Measurements from ENCODE around the gene POMT1. TPM values are rescaled to one million over a fixed set of nuclear protein-coding genes. Genes with fewer than 3 reads are reported as not detected.

POMT1 gene
- polyA plus RNA-seq, 6 donors from 2014 or later, result 0.75 to 7.4 (median 3.7) TPM

GRCh38 chr9:131516930-131517329, 14.2 kb downstream of the POMT1 start:
- no peak for DNase-seq
- peak overlapping the region in 1 of 6 donors; percentile 62 for H3K27ac Mint-ChIP-seq
- H3K27me3 Mint-ChIP-seq, result no peaks in the 10 kb centered on the region
- peak; percentile 20 to 35 for ATAC-seq (ENCODE audit: low read depth in 2 of 2)
- H3K36me3 Mint-ChIP-seq, result peaks cover 0 to 7% of the 10 kb centered on the region in 2 donors
- no peaks in the 10 kb centered on the region for H3K9me3 Mint-ChIP-seq
- no peak overlapping the region for H3K4me3 Mint-ChIP-seq
- H3K4me1 Mint-ChIP-seq, result peaks cover 8 to 13% (median 9%) of the 10 kb centered on the region in 3 donors

GRCh38 chr9:131517761-131518190, 15.1 kb downstream of the POMT1 start:
- Mint-ChIP-seq H3K27ac (peak overlapping the region in 3 of 6 donors; percentile 38 to 80 (median 57)), H3K4me1 (peaks cover 8 to 13% (median 9%) of the 10 kb centered on the region in 3 donors), H3K4me3 (no peak overlapping the region), H3K27me3 (no peaks in the 10 kb centered on the region), H3K36me3 (peaks cover 0 to 10% of the 10 kb centered on the region in 2 donors), H3K9me3 (no peaks in the 10 kb centered on the region)
- no peak for ATAC-seq (ENCODE audit: low read depth in 2 of 2)
- no peak for DNase-seq

- DNase-seq (no peak), ATAC-seq (ENCODE audit: low read depth in 2 of 2) (no peak)
- Mint-ChIP-seq H3K36me3 (peaks cover 0 to 10% of the 10 kb centered on the region in 2 donors), H3K9me3 (no peaks in the 10 kb centered on the region), H3K27me3 (no peaks in the 10 kb centered on the region), H3K4me3 (no peak overlapping the region), H3K27ac (peak overlapping the region in 1 of 6 donors; percentile 21), H3K4me1 (peaks cover 5 to 9% (median 8%) of the 10 kb centered on the region in 3 donors)
Observed at GRCh38 chr9:131518553-131518952, 15.8 kb downstream of the POMT1 start.

GRCh38 chr9:131520503-131520902, 17.8 kb downstream of the POMT1 start:
- H3K27me3 Mint-ChIP-seq, result no peaks in the 10 kb centered on the region
- H3K9me3 Mint-ChIP-seq, result no peaks in the 10 kb centered on the region
- no peak overlapping the region for H3K4me3 Mint-ChIP-seq
- H3K27ac Mint-ChIP-seq, result peak overlapping the region in 1 of 6 donors; percentile 37
- DNase-seq (no peak), ATAC-seq (ENCODE audit: low read depth in 2 of 2) (no peak)
- H3K4me1 Mint-ChIP-seq, result no peaks in the 10 kb centered on the region
- H3K36me3 Mint-ChIP-seq, result peaks cover 0 to 10% of the 10 kb centered on the region in 2 donors

- Mint-ChIP-seq H3K27me3 (no peaks in the 10 kb centered on the region), H3K27ac (no peak overlapping the region), H3K9me3 (no peaks in the 10 kb centered on the region), H3K4me3 (no peak overlapping the region), H3K36me3 (peaks cover 0 to 10% of the 10 kb centered on the region in 2 donors), H3K4me1 (peaks cover 0 to 1% (median 0%) of the 10 kb centered on the region in 3 donors)
- DNase-seq (no peak), ATAC-seq (ENCODE audit: low read depth in 2 of 2) (no peak)
Observed at GRCh38 chr9:131521203-131521602, 18.5 kb downstream of the POMT1 start.

- no peak overlapping the region for H3K4me3 Mint-ChIP-seq
- H3K4me1 Mint-ChIP-seq, result peaks cover 0 to 3% (median 0%) of the 10 kb centered on the region in 3 donors
- DNase-seq, result no peak
- no peaks in the 10 kb centered on the region for H3K9me3 Mint-ChIP-seq
- H3K36me3 Mint-ChIP-seq, result peaks cover 0 to 10% of the 10 kb centered on the region in 2 donors
- no peaks in the 10 kb centered on the region for H3K27me3 Mint-ChIP-seq
- no peak for ATAC-seq (ENCODE audit: low read depth in 2 of 2)
- no peak overlapping the region for H3K27ac Mint-ChIP-seq
Observed at GRCh38 chr9:131521822-131522221, 19.1 kb downstream of the POMT1 start.

GRCh38 chr9:131522257-131523085, 19.8 kb downstream of the POMT1 start:
- Mint-ChIP-seq H3K27ac (no peak overlapping the region), H3K9me3 (no peaks in the 10 kb centered on the region), H3K27me3 (no peaks in the 10 kb centered on the region), H3K4me3 (no peak overlapping the region), H3K36me3 (peaks cover 0 to 10% of the 10 kb centered on the region in 2 donors), H3K4me1 (peaks cover 0 to 3% (median 0%) of the 10 kb centered on the region in 3 donors)
- no peak for DNase-seq
- ATAC-seq (ENCODE audit: low read depth in 2 of 2), result no peak

- DNase-seq, result no peak
- Mint-ChIP-seq H3K4me3 (no peak overlapping the region), H3K9me3 (no peaks in the 10 kb centered on the region), H3K36me3 (peaks cover 0 to 10% of the 10 kb centered on the region in 2 donors), H3K4me1 (peaks cover 0 to 5% (median under 1%) of the 10 kb centered on the region in 3 donors), H3K27me3 (no peaks in the 10 kb centered on the region), H3K27ac (no peak overlapping the region)
- no peak for ATAC-seq (ENCODE audit: low read depth in 2 of 2)
Observed at GRCh38 chr9:131523086-131523388, 20.3 kb downstream of the POMT1 start.

GRCh38 chr9:131523451-131524435, 21.0 kb downstream of the POMT1 start:
- H3K36me3 Mint-ChIP-seq, result peaks cover 0 to 10% of the 10 kb centered on the region in 2 donors
- peak overlapping the region in 1 of 8 donors; percentile 27 for H3K4me3 Mint-ChIP-seq

GRCh38 chr9:131524665-131525315, 22.1 kb downstream of the POMT1 start:
- Mint-ChIP-seq H3K36me3 (peaks cover 0 to 10% of the 10 kb centered on the region in 2 donors), H3K27ac (peak overlapping the region in 1 of 6 donors; percentile 18), H3K4me1 (peaks cover 3 to 17% (median 7%) of the 10 kb centered on the region in 3 donors), H3K9me3 (no peaks in the 10 kb centered on the region), H3K4me3 (peak overlapping the region in 2 of 8 donors; percentile 27 to 52), H3K27me3 (no peaks in the 10 kb centered on the region)
- DNase-seq (no peak), ATAC-seq (ENCODE audit: low read depth in 2 of 2) (no peak)

More at GRCh38 chr9:131523451-131524435, 21.0 kb downstream of the POMT1 start:
- ATAC-seq (ENCODE audit: low read depth in 2 of 2) (no peak), DNase-seq (no peak)
- no peaks in the 10 kb centered on the region for H3K27me3 Mint-ChIP-seq
- H3K9me3 Mint-ChIP-seq, result no peaks in the 10 kb centered on the region
- peaks cover 0 to 12% (median 5%) of the 10 kb centered on the region in 3 donors for H3K4me1 Mint-ChIP-seq
- peak overlapping the region in 2 of 6 donors; percentile 14 to 18 for H3K27ac Mint-ChIP-seq

GRCh38 chr9:131525643-131526565, 23.2 kb downstream of the POMT1 start:
- peak overlapping the region in 1 of 8 donors; percentile 80 for H3K4me3 Mint-ChIP-seq
- H3K9me3 Mint-ChIP-seq, result no peaks in the 10 kb centered on the region
- DNase-seq, result no peak
- no peak for ATAC-seq (ENCODE audit: low read depth in 2 of 2)
- H3K4me1 Mint-ChIP-seq, result peaks cover 6 to 24% (median 10%) of the 10 kb centered on the region in 3 donors
- peaks cover 0 to 10% of the 10 kb centered on the region in 2 donors for H3K36me3 Mint-ChIP-seq
- no peaks in the 10 kb centered on the region for H3K27me3 Mint-ChIP-seq
- peak overlapping the region in 1 of 6 donors; percentile 89 for H3K27ac Mint-ChIP-seq

GRCh38 chr9:131528186-131528585, 25.5 kb downstream of the POMT1 start:
- H3K4me1 Mint-ChIP-seq, result peaks cover 6 to 24% (median 15%) of the 10 kb centered on the region in 3 donors
- no peaks in the 10 kb centered on the region for H3K9me3 Mint-ChIP-seq

More at GRCh38 chr9:131528186-131528585, 25.5 kb downstream of the POMT1 start:
- ATAC-seq (ENCODE audit: low read depth in 2 of 2) (no peak), DNase-seq (no peak)
- Mint-ChIP-seq H3K36me3 (no peaks in the 10 kb centered on the region), H3K4me3 (peak overlapping the region in 7 of 8 donors; percentile 44 to 77 (median 61)), H3K27ac (peak overlapping the region in 1 of 6 donors; percentile 16), H3K27me3 (no peaks in the 10 kb centered on the region)
